IMR-90 (cell line): ENCODE results near the gene YTHDF2. TPM values are rescaled to one million over a fixed set of nuclear protein-coding genes. Genes with fewer than 3 reads are reported as not detected.

Source experiments
- ATAC-seq: fragments of 200-7000 bp; cut with Tn5 transposase; 2 replicates; pipeline ENCODE4 v1.9.1; 2020; ENCODE audit warnings: low read depth, mild to moderate bottlenecking, moderate library complexity
- BruUV-seq: library from RNA; stranded (reverse); fragments of 400-500 nt; replicated peaks from 2 replicates; lab custom pipeline; 2021; lab: Mats Ljungman, UMichigan
- CTCF ChIA-PET: fragments of 300-600 bp; formaldehyde crosslinking; extraction: SDS; loops from one replicate; lab custom pipeline; 2021; ENCODE audit warnings: antibody characterized with exemption; lab: Yijun Ruan, JAX
- POLR2A ChIA-PET: fragments of 300-600 bp; sonication (Branson Sonifier 250); formaldehyde crosslinking; loops from one replicate; lab custom pipeline; 2022; ENCODE audit warnings: antibody characterized with exemption; ENCODE audit not compliant: unreplicated experiment; lab: Charles Lee
- DNase-seq: peaks from one replicate; pipeline ENCODE4 v3.0.0; 2013
- H2AFZ ChIP-seq: replicated peaks from 2 replicates; pipeline ENCODE3; 2013; ENCODE audit warnings: low read length, mild to moderate bottlenecking; ENCODE audit not compliant: poor library complexity
- H2AK5ac ChIP-seq: 2 replicates; pipeline ENCODE4 v1.6.1; 2013; ENCODE audit warnings: low read depth, low read length, inconsistent platforms
- H2AK9ac ChIP-seq: replicated peaks from 2 replicates; pipeline ENCODE3; 2013; ENCODE audit warnings: mild to moderate bottlenecking, low read depth, low read length, moderate library complexity; ENCODE audit not compliant: poor library complexity
- H2BK120ac ChIP-seq: 2 replicates; pipeline ENCODE4 v1.6.1; 2013; ENCODE audit warnings: low read depth, low read length, inconsistent platforms
- H2BK15ac ChIP-seq: 3 replicates; pipeline ENCODE4 v1.6.1; 2013; ENCODE audit warnings: low read depth, low read length, inconsistent platforms
- H2BK20ac ChIP-seq: 2 replicates; pipeline ENCODE4 v1.6.1; 2013; ENCODE audit warnings: low read depth, mild to moderate bottlenecking, inconsistent platforms, low read length, moderate library complexity
- H2BK5ac ChIP-seq: 2 replicates; pipeline ENCODE4 v1.6.1; 2013; ENCODE audit warnings: mild to moderate bottlenecking, low read depth, low read length, inconsistent platforms; ENCODE audit not compliant: poor library complexity, severe bottlenecking
- H3K14ac ChIP-seq: replicated peaks from 2 replicates; pipeline ENCODE4 v1.6.1; 2013; ENCODE audit warnings: low read depth, low read length, inconsistent platforms
- H3K18ac ChIP-seq: 2 replicates; pipeline ENCODE4 v1.6.1; 2013; ENCODE audit warnings: low read depth, low read length, control low read depth
- H3K23ac ChIP-seq: 2 replicates; pipeline ENCODE4 v1.6.1; 2013; ENCODE audit warnings: low read depth, low read length, inconsistent platforms
- H3K27ac ChIP-seq: 2 replicates; pipeline ENCODE4 v1.5.1; 2013; ENCODE audit warnings: mild to moderate bottlenecking, control low read depth, low read length; ENCODE audit not compliant: insufficient read depth
- H3K27me3 ChIP-seq: 2 replicates; pipeline ENCODE4 v1.6.1; 2013; ENCODE audit warnings: low read length; ENCODE audit not compliant: control insufficient read depth, insufficient read depth
- H3K36me3 ChIP-seq: 2 replicates; pipeline ENCODE4 v1.6.1; 2013; ENCODE audit warnings: low read length, mixed read lengths; ENCODE audit not compliant: control insufficient read depth, insufficient read depth
- H3K4ac ChIP-seq: 2 replicates; pipeline ENCODE4 v1.6.1; 2013; ENCODE audit warnings: low read depth, low read length, inconsistent platforms
- H3K4me1 ChIP-seq: 2 replicates; pipeline ENCODE4 v1.6.1; 2013; ENCODE audit warnings: low read length, mixed read lengths; ENCODE audit not compliant: control insufficient read depth, insufficient read depth
- H3K4me2 ChIP-seq: 2 replicates; pipeline ENCODE4 v1.6.1; 2013; ENCODE audit warnings: low read depth, mild to moderate bottlenecking, control low read depth, low read length, moderate library complexity
- H3K4me3 ChIP-seq: 2 replicates; pipeline ENCODE4 v1.5.1; 2013; ENCODE audit warnings: low read depth, mild to moderate bottlenecking, control low read depth, low read length, moderate library complexity; ENCODE audit not compliant: insufficient read depth
- H3K56ac ChIP-seq: 2 replicates; pipeline ENCODE4 v1.6.1; 2013; ENCODE audit warnings: low read length, inconsistent platforms; ENCODE audit not compliant: insufficient read depth; ENCODE audit errors: extremely low read depth
- H3K79me1 ChIP-seq, 2 experiments: 2 replicates each; pipeline ENCODE4 v1.6.1; 2013; ENCODE audit warnings: low read length in 2 of 2, inconsistent platforms in 1 of 2, low read depth in 1 of 2
- H3K9ac ChIP-seq: 2 replicates; pipeline ENCODE4 v1.6.1; 2013; ENCODE audit warnings: low read depth, low read length, control low read depth
- H3K9me1 ChIP-seq: 2 replicates; pipeline ENCODE4 v1.6.1; 2013; ENCODE audit warnings: low read length, inconsistent platforms; ENCODE audit not compliant: insufficient read depth
- H3K9me3 ChIP-seq: 2 replicates; pipeline ENCODE4 v1.6.1; 2013; ENCODE audit warnings: low read length; ENCODE audit not compliant: control insufficient read depth, insufficient read depth
- H4K20me1 ChIP-seq: 2 replicates; pipeline ENCODE4 v1.6.1; 2013; ENCODE audit warnings: low read length, inconsistent platforms; ENCODE audit not compliant: insufficient read depth
- H4K5ac ChIP-seq: 2 replicates; pipeline ENCODE4 v1.6.1; 2013; ENCODE audit warnings: mild to moderate bottlenecking, low read depth, low read length, control low read depth
- H4K8ac ChIP-seq, 2 experiments: 2 replicates each; pipeline ENCODE4 v1.6.1; 2013; ENCODE audit warnings: low read depth in 2 of 2, low read length in 2 of 2, control low read depth in 1 of 2, inconsistent platforms in 1 of 2
- H4K91ac ChIP-seq: 2 replicates; pipeline ENCODE4 v1.6.1; 2013; ENCODE audit warnings: low read depth, low read length, inconsistent platforms; ENCODE audit not compliant: insufficient read depth
- BHLHE40 ChIP-seq: fragments of 150-350 bp; IDR thresholded peaks from 2 replicates; pipeline ENCODE4 v1.6.1; 2016; ENCODE audit warnings: mild to moderate bottlenecking, low read depth, low read length
- ELK1 ChIP-seq: fragments of 150-350 bp; IDR thresholded peaks from 2 replicates; pipeline ENCODE4 v1.6.1; 2016; ENCODE audit warnings: low read depth, mild to moderate bottlenecking, low read length, moderate library complexity, borderline replicate concordance
- MXI1 ChIP-seq: IDR thresholded peaks from 2 replicates; pipeline ENCODE4 v1.6.1; 2012; ENCODE audit warnings: low read depth, mild to moderate bottlenecking, low read length, moderate library complexity, borderline replicate concordance
- NFE2L2 ChIP-seq: fragments of 150-350 bp; IDR thresholded peaks from 2 replicates; pipeline ENCODE4 v1.6.1; 2016; ENCODE audit warnings: low read depth, mild to moderate bottlenecking, low read length
- USF2 ChIP-seq: fragments of 150-350 bp; IDR thresholded peaks from 2 replicates; pipeline ENCODE4 v1.6.1; 2017; ENCODE audit warnings: mild to moderate bottlenecking, antibody characterized with exemption, low read length, low read depth
- WGBS, 2 experiments: methylation state at CpG; one replicate each; pipeline versions ENCODE4 v1.1.5 to v1.1.7; 2013; ENCODE audit warnings: missing lambda C conversion rate in 2 of 2; ENCODE audit not compliant: insufficient read length in 1 of 2; ENCODE audit errors: extremely low coverage in 2 of 2; 5-methylcytosine and 5-hydroxymethylcytosine counted together
- dilution Hi-C: fragments of 300-500 bp; cut with HindIII; formaldehyde crosslinking; loops from one replicate; pipeline ENCODE4 v1.14.3; 2018; ENCODE audit warnings: low sequenced_read_pairs; ENCODE audit not compliant: unreplicated experiment
- in situ Hi-C: fragments of 300-500 bp; cut with MboI; formaldehyde crosslinking; loops from 3 replicates; pipeline ENCODE4 v1.14.3; 2019; ENCODE audit warnings: low sequenced_read_pairs, inconsistent platforms, mixed read lengths
- intact Hi-C: fragments of 100-400 bp; cut with micrococcal nuclease; formaldehyde crosslinking; loops from 2 replicates; pipeline ENCODE4 v1.10.0; 2022
- polyA plus RNA-seq, 3 experiments: library from polyadenylated mRNA; depleted of rRNA; stranded (reverse); fragments of >200 nt; gene quantifications; 2 replicates each; pipeline ENCODE4 v1.2.3, GENCODE V29; 2012; ENCODE audit warnings: low replicate concordance in 1 of 3
- total RNA-seq: library from RNA; depleted of rRNA; stranded (reverse); fragments of >200 nt; gene quantifications from 2 replicates; pipeline ENCODE4 v1.2.3, GENCODE V29; 2012

Gene YTHDF2
- total and polyA plus RNA-seq, 2 of the 4 experiments (the other 2 are of a cell fraction) = 50.0 to 94.3 TPM

GRCh38 chr1:28716336-28716735 lies 20.4 kb upstream of the YTHDF2 start:
- H3K9me3 ChIP-seq = no peaks in the 10 kb centered on the region
- H3K36me3 ChIP-seq = peaks cover 21% of the 10 kb centered on the region
- no peak overlapping the region for H3K18ac ChIP-seq
- no peak overlapping the region for H2AFZ ChIP-seq
- H2BK15ac ChIP-seq = no peak overlapping the region
- no peak overlapping the region for H2AK9ac ChIP-seq
- no peak overlapping the region for H3K23ac ChIP-seq
- H4K5ac ChIP-seq = no peak overlapping the region
- no peak overlapping the region for H3K14ac ChIP-seq
- ChIA-PET CTCF (interaction anchor here (0.6 kb wide), 1 partner anchor 41 kb away, joined by 4 read pairs; no protein-coding TSS in a partner anchor), POLR2A (interaction anchor here (0.5 kb wide), 1 partner anchor 73 kb away, joined by 3 read pairs; the partner anchor contains the start of gene TAF12)
- ATAC-seq (no peak), DNase-seq (no peak)
- intact Hi-C loops (no loop called here), dilution Hi-C loops (no loop called here), in situ Hi-C loops (no loop called here)
- TF ChIP-seq USF2 (no peak), ELK1 (no peak), BHLHE40 (no peak), NFE2L2 (no peak), MXI1 (no peak)
- WGBS, 2 experiments = no CpG with 5 or more reads among the region's 2 CpGs
- no peak overlapping the region for H2AK5ac ChIP-seq
- H2BK120ac ChIP-seq = no peak overlapping the region
- H4K8ac ChIP-seq = no peak overlapping the region
- H3K9ac ChIP-seq = no peak overlapping the region
- H3K27ac ChIP-seq = no peak overlapping the region
- BruUV-seq = no TSS peak
- H2BK20ac ChIP-seq = no peak overlapping the region
- H3K27me3 ChIP-seq = no peaks in the 10 kb centered on the region
- no peak overlapping the region for H3K4me3 ChIP-seq
- peaks cover 0 to 2% of the 10 kb centered on the region in 2 experiments; a peak in 2 of 4 replicates for H3K79me1 ChIP-seq
- no peak overlapping the region for H3K4me2 ChIP-seq
- H3K4me1 ChIP-seq = peaks cover 4% of the 10 kb centered on the region
- no peaks in the 10 kb centered on the region for H4K20me1 ChIP-seq
- H3K56ac ChIP-seq = no peak overlapping the region
- H4K91ac ChIP-seq = no peak overlapping the region
- no peak overlapping the region for H2BK5ac ChIP-seq
- H3K9me1 ChIP-seq = peaks cover 15% of the 10 kb centered on the region
- no peak overlapping the region for H3K4ac ChIP-seq
